NCI-H146 (cell line): ENCODE data around the gene MIDN.

Source experiments
- DNase-seq: peaks from one replicate; lab custom pipeline; 2025; lab: John Stamatoyannopoulos, UW

The MIDN gene

DNA sequence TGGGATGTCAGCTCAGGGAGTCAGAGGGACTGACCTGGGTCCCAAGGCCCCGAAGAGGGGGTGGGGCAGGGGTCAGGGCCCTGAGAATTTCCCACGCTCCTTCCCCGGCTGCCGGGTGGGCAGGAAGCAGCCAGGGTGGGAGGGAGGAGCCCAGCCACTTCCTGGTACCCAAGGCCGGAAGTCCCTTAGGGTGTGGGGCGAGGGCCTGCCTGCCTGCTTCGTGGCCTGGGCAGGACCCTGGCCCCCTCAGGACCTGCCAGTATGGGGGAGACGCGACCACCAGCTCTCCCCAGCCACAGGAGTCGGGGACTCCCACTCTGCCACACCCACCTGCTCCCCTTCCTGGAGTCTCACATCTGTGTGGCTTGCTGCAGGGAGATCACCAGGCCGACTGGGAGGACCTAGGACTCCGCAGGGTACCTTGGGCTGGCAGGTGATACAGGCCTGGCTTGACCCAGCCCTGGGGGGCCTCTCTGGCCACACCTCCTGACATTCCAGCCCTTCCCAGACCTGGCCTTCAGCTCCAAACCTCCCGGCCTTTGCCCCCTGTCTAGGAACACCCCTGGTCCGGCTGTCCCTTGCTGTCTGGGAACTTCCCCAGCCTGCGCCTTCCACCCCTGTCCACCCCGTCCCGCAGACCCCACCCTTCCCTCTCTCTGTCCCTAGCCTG, 11.0 kb downstream of the MIDN start:
- peak; percentile 41 for DNase-seq

DNA sequence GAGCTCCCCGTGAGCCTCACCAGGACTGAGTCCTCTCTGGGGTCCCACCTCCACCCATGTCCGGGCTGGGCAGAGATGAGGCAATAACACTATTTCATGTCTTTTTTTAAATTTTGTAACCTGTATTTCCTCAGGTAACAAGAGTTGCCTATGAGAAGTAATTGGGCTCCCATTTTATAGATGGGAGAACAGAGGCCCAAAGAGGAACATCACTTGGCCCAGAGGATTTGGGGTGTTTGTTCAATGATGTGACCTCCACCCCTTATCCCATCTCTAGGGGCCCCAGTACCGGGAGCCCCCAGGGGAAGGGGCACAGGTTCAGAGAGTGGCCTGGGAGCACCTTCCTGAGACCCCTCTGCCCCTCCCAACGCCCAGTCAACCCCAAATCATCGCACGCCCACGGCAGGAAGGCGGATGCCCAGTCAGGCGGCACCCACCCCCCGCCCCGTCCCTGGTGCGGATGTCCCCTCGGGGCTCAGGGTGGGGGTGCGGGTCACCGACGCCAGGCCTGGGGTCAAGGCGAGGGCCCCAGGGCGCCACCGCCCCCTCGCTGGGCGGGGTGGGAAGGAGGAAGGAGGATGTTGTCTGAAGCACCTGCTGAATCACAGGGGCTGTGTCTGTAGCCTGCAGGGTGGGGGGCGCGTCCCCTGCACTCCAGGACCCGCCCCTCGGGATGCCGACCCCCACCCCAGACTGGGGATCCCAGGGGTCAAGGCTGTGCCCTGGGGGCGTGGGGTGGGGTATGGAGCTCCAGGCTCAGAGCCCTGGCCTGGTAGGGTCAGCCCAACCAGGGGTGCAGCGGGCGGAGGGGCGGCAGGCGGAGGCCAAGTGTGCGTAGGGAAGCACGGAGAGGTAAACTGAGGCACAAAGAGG, 11.7 kb downstream of the MIDN start:
- no peak for DNase-seq

DNA sequence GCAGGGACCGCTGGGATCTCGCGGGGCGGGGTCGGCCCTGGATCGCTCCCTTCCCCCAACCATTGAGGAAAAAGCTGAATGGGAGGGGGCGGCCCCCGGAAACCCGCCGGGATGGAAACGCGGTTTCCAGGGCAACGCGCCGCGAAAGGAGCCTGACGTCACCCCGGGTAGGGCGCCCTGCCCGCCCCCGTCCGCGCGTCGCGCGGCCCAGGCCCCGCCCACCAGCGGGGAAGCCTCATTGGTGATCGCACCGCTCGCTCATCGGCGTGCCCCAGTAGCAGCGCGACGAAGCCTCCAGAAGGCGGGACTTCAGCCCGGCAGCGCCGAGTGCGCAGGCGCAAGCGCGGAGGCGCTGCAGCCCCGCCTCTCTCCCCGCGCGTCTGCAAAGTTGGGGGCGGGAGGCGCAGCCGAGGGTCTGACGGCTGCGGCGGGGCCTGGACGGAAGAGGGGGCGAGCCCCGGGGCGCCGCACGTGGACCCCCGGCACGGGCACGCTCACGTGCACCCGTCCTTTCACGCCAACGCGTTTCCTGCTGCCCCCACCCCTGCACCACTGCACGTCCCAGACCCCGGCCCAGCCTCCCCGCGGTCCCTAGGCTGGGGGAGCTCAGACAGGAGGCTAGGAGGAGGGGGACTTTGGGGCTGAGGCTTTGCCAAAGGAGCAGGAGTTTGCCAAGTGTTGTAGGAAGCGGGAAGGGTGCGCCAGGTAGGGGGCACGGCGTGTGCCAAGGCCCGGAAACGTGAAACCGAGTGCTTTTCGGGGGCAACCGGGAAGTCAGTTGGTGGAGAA, 12.6 kb downstream of the MIDN start:
- peak; percentile 90 for DNase-seq

DNA sequence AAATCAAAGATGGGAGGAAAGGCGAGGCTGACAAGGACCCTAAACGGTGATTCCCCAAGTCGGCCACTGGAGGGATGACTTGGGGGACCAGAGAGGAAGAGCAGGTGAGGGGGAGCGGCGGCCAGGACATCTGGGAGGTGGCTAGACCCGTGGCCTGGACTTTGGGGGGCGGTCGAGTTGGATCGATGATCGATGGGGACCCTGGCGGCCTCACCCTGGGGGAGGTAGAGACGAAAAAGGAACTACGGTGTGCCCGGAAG, 13.1 kb downstream of the MIDN start:
- no peak for DNase-seq

DNA sequence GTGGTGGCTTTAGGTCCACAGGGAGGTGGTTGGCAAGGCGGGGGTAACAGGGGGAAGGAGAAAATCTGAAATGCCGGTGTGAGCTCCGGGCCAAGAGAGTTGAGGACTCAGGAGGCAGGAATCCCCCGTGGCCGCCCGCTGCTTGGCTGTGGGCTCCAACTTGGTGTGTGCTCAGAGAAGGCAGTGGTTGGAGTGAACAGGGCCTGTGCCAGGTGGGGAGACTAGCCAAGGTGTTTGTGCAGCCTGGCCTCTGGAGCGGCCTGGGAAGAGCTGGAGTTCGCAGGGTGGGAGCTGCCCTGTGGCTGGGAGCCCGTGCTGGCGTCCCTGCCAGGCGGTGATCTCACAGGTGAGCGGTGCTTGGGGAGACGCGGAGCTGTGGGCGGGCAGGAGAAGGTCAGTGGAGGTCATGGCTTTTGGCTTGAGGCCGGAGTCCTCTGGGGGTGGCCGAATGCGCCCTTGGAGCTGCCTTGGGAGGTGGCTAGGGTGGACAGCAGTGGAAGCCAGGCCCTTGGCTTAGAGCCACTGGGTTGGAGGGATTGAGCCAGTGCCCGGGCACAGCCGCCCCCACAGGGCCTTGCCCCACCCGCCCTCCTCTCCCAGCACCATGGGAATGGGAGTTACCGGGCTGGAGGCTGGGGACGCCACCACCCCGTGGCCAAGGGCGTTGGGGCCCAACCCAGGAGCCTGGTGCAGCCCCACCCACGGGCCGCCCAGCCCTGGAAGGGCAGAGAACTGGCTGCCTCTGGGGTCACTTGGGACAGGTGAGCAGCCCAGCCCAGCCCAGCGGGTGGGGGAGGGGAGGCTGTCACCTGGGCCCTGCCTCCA, 13.6 kb downstream of the MIDN start:
- no peak for DNase-seq

DNA sequence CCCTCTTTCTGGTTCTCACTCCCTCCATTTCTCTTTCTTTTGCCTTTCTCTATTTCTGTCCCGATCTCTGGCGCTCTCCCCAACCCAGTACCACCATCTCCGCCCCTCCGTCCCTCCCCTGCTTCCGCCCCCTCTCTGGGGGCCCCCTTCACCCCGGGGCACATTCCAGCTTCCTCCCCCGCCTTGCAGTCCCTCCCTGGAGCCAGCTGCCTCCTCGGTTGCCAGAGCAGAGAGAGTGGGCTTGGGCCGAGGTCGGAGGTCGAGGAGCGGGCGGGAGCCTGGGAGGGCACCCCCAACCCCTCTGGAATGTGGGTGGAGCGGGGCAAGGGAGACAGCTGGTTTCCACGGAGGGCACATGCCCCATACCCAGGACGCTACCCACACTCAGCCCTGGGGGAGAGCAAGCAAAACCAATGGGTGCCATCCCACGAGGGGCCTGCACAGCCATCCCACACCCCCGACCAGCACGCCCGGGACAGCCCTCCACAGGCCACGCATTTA, 14.3 kb downstream of the MIDN start:
- no peak for DNase-seq

DNA sequence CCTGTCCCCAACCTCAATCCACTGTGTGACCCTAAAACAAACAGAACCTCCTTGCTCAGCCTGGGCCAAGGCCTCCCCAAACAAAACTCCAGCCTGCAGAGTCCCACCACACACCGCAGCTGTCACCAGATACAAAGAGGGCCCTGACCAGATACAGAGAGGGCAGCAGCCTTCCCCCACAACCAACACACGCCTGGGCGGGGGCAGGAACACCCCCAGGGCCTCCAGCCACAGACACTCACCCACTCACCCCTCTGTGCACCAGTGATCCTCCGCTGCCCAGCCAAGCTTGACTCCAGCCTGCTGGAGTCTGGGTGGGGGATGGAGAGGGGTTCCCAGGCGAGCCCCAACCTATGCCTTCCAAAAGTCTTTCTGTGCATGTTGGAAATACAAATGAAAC, 14.8 kb downstream of the MIDN start:
- DNase-seq, result no peak

DNA sequence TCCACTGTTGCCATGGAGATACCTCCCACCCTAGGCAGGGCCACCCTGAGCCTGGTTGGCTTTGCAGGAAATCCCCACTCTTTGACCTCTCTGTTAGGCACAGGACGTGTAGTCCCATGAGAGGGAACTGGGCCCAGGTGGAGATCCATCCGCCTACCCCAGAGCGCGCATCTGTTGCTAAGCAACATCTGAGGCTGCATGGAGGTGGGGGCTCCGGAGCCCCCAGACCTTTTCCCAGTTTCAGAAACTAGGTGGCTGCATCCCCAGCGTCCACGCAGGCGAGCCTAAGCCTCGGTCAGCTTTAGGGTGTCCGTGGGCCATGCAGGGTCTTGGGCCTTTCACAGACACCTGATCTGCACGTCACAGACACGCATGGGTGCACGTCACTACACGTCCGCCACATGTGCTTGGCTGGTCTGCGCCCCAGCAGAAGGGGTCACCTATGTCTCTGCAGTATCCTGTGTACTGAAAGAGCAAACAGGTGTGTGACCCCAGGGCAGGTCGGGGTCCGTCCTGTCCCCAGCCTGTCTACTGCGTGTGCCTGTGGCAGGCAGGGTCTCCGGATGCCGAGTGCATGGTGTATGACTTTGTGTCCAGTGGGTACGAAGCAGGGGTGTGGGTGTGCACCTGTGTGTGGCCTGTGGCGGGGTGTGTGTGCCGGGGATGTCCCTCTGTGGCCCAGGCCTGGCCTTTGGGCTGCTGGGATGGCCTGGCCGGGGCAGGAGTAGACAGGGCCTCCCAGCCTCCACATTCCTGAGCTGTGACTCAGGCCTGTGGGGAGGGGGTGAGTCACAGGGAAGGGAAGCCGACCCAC, 16.6 kb downstream of the MIDN start:
- DNase-seq, result no peak

DNA sequence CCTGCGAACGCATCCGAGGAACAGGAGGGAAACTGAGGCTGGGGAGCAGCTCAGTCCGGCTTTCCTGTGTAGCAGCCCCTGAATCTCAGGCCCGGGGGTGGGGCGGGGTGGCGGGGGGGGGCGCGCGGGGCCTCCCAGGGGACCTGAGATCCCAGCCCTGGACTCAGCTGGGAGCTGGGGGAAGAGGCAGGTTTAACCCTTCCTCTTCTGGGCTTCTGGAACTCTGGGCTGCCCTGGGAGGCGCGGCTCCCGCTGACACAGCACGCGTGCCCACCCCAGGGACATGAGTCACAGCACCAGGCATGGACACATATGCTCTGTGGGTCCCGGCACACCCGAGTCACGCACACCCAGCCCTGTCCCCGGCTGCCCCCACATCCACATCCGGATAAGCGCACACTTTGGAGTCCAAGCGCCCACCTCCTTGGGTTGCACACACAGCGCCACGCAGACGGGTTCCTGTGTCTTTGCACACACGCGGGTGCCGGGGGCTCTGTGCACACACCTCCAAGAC, 17.3 kb downstream of the MIDN start:
- DNase-seq, result no peak

DNA sequence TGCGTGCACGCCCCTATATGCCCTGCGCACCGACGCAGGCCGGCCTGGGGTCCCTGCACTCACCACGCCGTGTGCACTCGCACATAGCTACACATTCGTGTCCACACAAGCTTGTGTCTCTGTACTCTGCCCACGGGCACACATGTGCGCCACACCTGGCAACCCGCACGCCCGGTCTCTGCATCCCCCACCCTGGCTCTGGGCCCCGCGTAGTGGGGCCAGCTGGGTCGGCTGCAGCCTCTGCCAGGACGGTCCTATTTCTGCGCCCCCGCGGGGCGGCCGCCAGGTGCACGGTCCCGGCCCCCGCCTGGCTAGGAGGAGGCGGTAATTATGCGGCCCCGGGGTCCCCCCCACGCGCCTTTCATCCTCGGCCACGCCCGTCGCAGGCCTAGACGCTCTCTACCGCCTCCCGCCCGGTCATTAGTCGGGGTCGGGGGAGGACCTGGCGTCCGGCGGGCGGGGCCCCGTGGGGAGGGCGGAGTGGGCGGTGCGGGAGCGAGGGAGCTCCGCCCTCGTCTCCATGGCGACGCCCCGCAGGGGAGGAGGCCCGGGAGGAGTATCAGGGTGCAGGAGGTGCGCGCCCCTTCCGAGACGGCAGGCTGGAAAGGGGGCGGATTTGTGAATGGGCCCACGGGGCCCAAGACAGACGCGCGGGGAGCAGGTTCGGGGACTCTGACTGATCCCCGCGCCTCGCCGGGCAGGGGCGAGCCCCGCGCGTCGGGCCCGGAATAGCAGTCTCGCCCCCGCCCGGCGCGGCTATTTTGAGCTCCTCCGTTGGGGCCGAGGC, 17.9 kb downstream of the MIDN start:
- DNase-seq, result peak; percentile 88

DNA sequence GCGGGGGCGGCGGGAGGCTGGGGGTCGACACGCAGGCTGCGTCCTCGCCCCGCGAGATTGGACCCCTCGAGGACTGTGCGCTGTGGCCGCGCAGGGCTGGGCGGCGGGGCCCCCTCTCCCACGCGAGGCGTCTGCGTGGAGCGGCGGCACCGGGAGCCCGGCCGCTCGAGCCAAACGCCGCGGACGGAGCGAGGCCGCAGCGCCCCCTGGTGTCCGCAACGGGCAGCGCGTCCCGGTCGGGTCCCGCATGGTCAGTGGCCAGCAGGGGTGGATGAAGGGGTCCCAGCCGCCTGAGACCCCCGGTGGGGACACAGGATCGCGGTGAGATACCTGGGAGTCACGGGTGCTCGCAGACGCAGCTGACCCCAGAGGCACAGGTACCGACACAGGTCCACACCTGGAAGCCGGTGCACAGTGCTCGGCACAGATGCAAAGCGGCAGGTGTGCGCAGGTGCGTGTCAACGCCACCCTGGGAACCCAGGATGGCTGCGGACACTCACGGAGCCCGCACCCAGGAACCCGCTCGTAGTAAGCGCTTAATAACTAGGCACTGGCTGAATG, 18.6 kb downstream of the MIDN start:
- DNase-seq, result no peak

DNA sequence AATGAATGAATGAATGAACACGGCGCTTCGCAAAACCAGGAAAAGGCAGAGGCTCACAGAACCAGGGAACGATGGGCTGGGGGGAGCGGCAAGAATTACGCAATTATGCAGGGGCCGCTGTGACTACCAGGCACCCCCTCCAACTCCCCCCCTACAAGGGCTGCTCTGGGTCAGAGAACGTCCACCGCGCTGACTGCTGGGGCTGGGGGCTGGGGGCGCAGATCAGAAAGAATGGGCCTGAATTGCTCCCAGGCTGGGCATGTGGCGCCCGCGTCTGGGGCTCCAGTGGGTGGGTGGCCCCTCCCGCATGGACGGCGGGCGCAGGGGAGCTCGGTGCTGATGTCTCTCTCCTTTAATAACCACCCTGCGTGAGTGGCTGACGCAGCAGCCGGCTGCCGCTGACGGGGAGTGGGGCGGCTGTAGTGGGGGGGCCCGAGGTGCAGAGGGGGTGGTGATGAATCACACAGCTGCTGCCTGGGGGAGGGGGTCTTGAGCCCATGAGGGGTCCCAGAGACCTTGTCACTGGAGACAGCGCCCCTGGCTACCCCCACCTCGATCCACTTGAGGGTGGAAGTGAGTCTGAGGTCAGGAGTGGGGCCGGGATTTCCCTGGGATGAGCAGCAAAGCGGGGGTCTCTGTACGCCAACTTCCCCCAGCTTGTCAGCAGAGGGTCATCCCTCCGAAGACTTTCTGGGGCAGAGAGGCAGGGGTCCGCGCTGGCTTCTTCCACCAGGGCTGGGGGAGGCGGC, 19.3 kb downstream of the MIDN start:
- DNase-seq, result peak; percentile 28

DNA sequence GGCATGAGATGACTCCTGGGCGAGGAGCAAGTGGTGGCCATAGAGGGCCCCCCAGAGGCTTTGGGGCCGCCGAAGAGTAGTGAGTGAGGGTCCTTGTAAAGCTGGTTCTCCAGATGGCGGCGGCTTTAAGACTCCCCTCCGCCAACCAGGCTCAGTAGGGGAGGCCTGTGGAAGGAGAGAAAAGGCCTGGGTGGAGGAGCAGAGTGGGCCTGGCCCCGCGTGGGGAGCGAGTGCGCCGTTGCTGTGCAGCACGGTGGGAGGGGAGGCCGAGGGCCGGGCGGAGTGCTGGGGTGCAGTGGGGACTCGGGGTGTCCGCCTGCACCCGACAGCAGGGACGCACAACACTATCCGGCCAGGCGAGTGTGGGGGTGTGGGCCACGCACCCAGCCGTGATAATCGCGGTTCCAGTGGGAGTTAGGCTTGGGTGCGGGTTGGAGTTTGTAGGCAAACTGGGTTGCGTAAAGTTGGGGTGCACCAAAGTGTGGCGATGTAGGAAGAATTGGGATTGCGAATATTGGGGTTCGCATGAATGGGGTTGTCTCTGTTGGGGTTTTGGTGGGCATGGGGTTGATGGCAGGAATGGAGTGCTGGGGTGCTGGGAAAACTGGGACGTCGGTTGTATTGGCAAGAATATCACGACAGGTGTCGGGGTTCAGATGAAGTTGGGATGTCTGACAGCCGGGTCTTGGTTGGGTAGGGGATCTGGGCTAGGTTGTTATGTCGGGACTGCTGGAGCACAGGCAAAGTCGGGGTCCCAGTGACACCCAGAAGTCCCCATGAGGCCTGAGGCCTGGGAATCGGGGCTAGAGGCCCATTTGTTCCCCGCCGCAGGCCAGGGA, 20.1 kb downstream of the MIDN start:
- DNase-seq, result no peak

DNA sequence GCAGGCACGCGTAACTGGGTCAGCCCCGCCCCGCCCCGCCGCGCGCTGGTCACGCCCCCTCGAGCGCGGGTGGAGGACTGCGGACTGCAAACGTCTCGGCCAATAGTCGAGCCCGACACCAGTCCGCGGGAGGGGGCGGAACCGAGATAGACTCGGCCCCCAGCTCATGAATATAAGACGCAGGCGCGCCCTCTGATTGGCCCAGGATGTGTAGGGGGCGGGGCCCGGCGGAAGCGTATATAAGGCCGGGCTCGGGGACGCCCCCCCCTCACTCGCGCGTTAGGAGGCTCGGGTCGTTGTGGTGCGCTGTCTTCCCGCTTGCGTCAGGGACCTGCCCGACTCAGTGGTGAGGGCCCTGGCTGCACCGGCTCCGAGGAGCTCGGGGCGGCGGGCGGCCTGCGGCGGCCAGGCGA, 20.7 kb downstream of the MIDN start, which contains the start of gene CIRBP:
Gene CIRBP (plus strand): TSS at position 268 of the 413 bp plus-strand sequence. CDS start 1,602 bp downstream, outside the sequence.
- peak; percentile 98 for DNase-seq

DNA sequence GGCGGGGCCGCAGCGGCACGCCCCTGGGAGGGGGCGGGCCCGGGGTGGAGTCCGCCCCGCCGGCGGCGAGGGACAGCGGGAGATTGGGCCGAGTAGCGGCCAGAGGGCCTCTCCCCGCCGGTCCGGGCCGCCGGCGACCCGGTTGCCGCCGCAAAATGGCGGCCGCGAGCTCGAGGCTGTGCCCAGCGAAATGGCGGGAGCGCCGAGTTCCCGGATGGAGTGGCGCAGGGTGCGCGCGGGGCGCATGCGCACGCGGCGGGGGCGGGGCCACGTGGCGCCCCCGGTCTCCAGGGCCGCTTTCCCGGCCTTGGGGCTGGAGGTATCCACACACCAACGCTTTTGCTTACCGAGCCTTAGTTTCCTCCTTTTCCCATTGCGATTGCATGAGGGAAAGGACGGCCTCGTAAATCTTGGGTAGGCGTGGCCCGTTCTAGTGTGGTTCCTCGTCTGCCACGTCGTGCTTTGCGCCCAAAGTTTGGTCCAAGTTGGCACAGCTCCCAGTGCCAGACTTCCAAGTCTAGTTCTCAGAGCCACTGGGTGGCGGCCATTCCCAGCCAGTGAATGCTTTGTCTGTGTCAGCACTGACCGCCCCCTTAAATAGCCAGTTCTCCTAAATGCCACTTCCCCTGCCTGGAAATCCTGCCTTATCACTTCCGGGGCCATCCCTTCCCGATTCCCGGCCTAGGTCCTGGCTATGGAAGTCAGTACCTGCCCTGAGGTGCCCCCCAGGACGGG, 21.3 kb downstream of the MIDN start:
- peak; percentile 72 for DNase-seq

DNA sequence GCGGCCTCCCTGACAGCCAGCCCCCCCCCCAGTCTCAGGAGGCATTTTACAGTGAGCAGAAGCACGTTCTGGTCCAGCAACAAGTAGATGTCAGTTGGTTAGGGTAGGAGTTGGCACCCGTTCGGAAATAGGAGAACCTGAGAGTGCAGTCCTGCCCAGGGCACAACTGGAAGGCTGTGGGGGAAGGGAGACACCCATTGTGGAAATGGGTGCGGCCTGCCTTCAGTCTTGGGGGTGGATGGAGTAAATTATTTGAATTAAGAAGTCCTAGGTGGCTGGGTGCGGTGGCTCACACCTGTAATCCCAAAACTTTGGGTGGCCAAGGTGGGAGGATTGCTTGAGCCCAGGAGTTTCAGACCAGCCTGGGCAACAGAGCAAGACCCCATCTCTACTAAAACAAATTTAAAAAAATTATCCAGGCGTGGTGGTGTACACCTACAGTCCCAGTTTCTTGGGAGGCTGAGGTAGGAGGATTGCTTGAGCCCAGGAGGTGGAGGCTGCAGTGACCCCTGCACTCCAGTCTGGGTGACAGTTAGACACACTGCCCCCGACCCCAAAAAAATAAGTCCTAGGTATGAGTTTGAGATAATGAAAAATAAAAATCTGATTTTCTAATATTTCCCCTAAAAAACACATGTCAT, 21.9 kb downstream of the MIDN start:
- no peak for DNase-seq
